Neuronal stem cell (in vitro differentiated cells): ENCODE data around the gene ZFYVE28.

Source experiments
- DNase-seq: peaks from one replicate; pipeline ENCODE4 v3.0.0-alpha.2; 2013; ENCODE audit warnings: low spot score
- H2AFZ ChIP-seq: one replicate; pipeline ENCODE4 v1.6.1; 2013; ENCODE audit warnings: mild to moderate bottlenecking, low read length, inconsistent platforms
- H2AK5ac ChIP-seq: 2 replicates; pipeline ENCODE4 v1.6.1; 2013; ENCODE audit warnings: low read depth, mild to moderate bottlenecking, inconsistent platforms, low read length, moderate library complexity, mixed read lengths
- H2BK120ac ChIP-seq: 2 replicates; pipeline ENCODE4 v1.6.1; 2013; ENCODE audit warnings: low read depth, mild to moderate bottlenecking, inconsistent platforms, low read length, moderate library complexity, mixed read lengths
- H2BK12ac ChIP-seq: one replicate; pipeline ENCODE4 v1.6.1; 2013; ENCODE audit warnings: low read length, inconsistent platforms
- H2BK15ac ChIP-seq: 2 replicates; pipeline ENCODE4 v1.6.1; 2013; ENCODE audit warnings: mild to moderate bottlenecking, low read length, inconsistent platforms, mixed read lengths
- H2BK5ac ChIP-seq: one replicate; pipeline ENCODE4 v1.6.1; 2013; ENCODE audit warnings: inconsistent platforms, mild to moderate bottlenecking, low read length, moderate library complexity
- H3K14ac ChIP-seq: one replicate; pipeline ENCODE4 v1.6.1; 2013; ENCODE audit warnings: low read length, inconsistent platforms
- H3K18ac ChIP-seq: 2 replicates; pipeline ENCODE4 v1.6.1; 2013; ENCODE audit warnings: low read length, inconsistent platforms
- H3K23ac ChIP-seq: 2 replicates; pipeline ENCODE4 v1.6.1; 2013; ENCODE audit warnings: low read depth, mild to moderate bottlenecking, mixed read lengths, low read length, inconsistent platforms; ENCODE audit not compliant: poor library complexity
- H3K27ac ChIP-seq: replicated peaks from 3 replicates; pipeline ENCODE4 v1.5.1; 2013; ENCODE audit warnings: low read length, inconsistent platforms
- H3K27me3 ChIP-seq, 3 experiments: 2 replicates each; pipeline ENCODE4 v1.6.1; 2013; ENCODE audit warnings: low read length in 3 of 3, mild to moderate bottlenecking in 2 of 3, inconsistent platforms in 1 of 3, low read depth in 1 of 3, mixed read lengths in 1 of 3, moderate library complexity in 1 of 3; ENCODE audit not compliant: control insufficient read depth in 3 of 3, insufficient read depth in 3 of 3
- H3K36me3 ChIP-seq, 2 donors: replicated peaks in 1 of 2; 2 replicates each; pipeline ENCODE4 v1.6.1; 2013; ENCODE audit warnings: low read length in 2 of 2; ENCODE audit not compliant: control insufficient read depth in 2 of 2, insufficient read depth in 2 of 2
- H3K4ac ChIP-seq: 2 replicates; pipeline ENCODE4 v1.6.1; 2013; ENCODE audit warnings: inconsistent platforms, mild to moderate bottlenecking, low read length, moderate library complexity
- H3K4me1 ChIP-seq, 2 donors: 1 replicate in 1 of 2; 2 replicates in 1 of 2; pipeline ENCODE4 v1.6.1; 2013; ENCODE audit warnings: low read length in 2 of 2, low read depth in 1 of 2; ENCODE audit not compliant: control insufficient read depth in 2 of 2, insufficient read depth in 1 of 2
- H3K4me2 ChIP-seq: one replicate; pipeline ENCODE4 v1.6.1; 2013; ENCODE audit warnings: mild to moderate bottlenecking, low read length, inconsistent platforms; ENCODE audit not compliant: insufficient read depth, poor library complexity, severe bottlenecking
- H3K4me3 ChIP-seq, 2 donors: 2 replicates each; pipeline ENCODE4 v1.5.1; 2013; ENCODE audit warnings: low read length in 2 of 2, mild to moderate bottlenecking in 2 of 2, inconsistent platforms in 1 of 2, moderate library complexity in 1 of 2
- H3K79me1 ChIP-seq: one replicate; pipeline ENCODE4 v1.6.1; 2013; ENCODE audit warnings: low read depth, mild to moderate bottlenecking, inconsistent platforms, low read length, moderate library complexity
- H3K9ac ChIP-seq: one replicate; pipeline ENCODE4 v1.6.1; 2013; ENCODE audit warnings: mild to moderate bottlenecking, low read depth, low read length, inconsistent platforms; ENCODE audit not compliant: poor library complexity
- H3K9me3 ChIP-seq, 2 donors: replicated peaks in 1 of 2; 2 replicates each; pipeline versions ENCODE3 to v1.6.1; 2013; ENCODE audit warnings: low read length in 2 of 2, mild to moderate bottlenecking in 2 of 2, inconsistent platforms in 1 of 2, low read depth in 1 of 2, mixed read lengths in 1 of 2, moderate library complexity in 1 of 2; ENCODE audit not compliant: control insufficient read depth in 2 of 2, insufficient read depth in 1 of 2
- H4K8ac ChIP-seq: one replicate; pipeline ENCODE4 v1.6.1; 2013; ENCODE audit warnings: low read depth, mild to moderate bottlenecking, inconsistent platforms, low read length, moderate library complexity
- H4K91ac ChIP-seq: one replicate; pipeline ENCODE4 v1.6.1; 2013; ENCODE audit warnings: low read length, low read depth, mild to moderate bottlenecking, inconsistent platforms; ENCODE audit not compliant: poor library complexity
- WGBS, 2 donors: extraction: QIAGEN DNeasy Blood & Tissue Kit; methylation state at CpG; one replicate each; pipeline ENCODE4 v1.1.7; 2013; ENCODE audit warnings: missing lambda C conversion rate in 2 of 2, mixed read lengths in 1 of 2; ENCODE audit not compliant: insufficient read length in 2 of 2, insufficient replicate concordance in 1 of 2; ENCODE audit errors: extremely low coverage in 2 of 2; 5-methylcytosine and 5-hydroxymethylcytosine counted together

The ZFYVE28 gene

DNA sequence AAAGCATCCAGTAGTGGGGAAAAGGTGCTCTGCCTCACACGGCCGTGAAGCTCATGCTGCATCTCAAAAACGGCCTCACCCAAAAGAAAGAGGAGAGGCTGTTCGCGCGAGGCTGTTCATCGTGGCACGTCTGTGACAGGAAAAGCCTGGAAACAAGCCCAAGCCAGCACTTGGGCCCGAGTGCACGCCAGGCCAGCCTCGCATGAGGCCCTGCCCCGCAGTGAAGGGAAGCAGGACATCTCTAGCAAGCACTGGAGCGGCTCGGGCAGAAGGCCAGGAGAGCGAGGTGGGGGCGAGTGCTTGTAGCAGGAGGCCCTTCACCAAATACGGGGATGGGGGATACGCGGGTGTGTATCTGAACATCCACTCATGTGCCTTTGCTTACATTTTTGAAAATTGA is 116.6 kb downstream of the ZFYVE28 start:
- Histone ChIP-seq H3K18ac (peak overlapping the region; percentile 31), H2AFZ (peak overlapping the region; percentile 11), H2BK5ac (no peak overlapping the region), H3K27ac (no peak overlapping the region), H3K4me1 (peaks cover 0 to 2% of the 10 kb centered on the region in 2 donors), H3K4ac (no peak overlapping the region), H2BK120ac (no peak overlapping the region), H3K9me3 (peaks cover 1 to 10% of the 10 kb centered on the region in 2 donors), H3K79me1 (no peaks in the 10 kb centered on the region), H2BK15ac (no peak overlapping the region), H3K36me3 (no peaks in the 10 kb centered on the region), H2AK5ac (no peak overlapping the region), H3K4me2 (no peak overlapping the region), H4K91ac (no peak overlapping the region), H2BK12ac (no peak overlapping the region), H4K8ac (no peak overlapping the region), H3K4me3 (no peak overlapping the region), H3K23ac (no peak overlapping the region), H3K14ac (no peak overlapping the region), H3K9ac (no peak overlapping the region), H3K27me3 (peaks cover 0 to 25% (median 0%) of the 10 kb centered on the region in 3 experiments)
- no CpG with 5 or more reads among the region's 19 CpGs for WGBS, 2 donors
- DNase-seq, result no peak

DNA sequence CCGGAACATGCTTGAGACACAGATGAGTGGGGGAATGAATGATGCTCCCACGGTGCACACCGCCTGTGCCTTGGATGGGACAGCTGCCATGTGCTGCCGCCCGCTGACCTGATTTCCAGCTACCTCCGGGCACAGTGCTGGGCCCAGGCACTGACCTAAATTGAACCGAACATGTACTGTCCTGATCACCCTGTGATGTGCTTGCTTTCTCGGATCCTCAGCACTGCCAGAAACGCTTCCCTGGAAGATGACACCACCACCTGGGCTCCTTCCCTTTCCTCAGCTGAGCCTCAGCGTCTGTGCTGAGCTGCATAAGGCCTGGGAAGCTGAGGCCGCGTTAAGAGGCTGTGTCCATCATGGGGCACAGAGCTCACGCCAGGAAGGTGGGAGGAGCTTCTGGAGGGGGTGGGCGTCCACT is 117.2 kb downstream of the ZFYVE28 start:
- Histone ChIP-seq H3K14ac (peak overlapping the region; percentile 95), H3K18ac (peak overlapping the region; percentile 41), H3K79me1 (no peaks in the 10 kb centered on the region), H4K91ac (no peak overlapping the region), H2BK12ac (no peak overlapping the region), H3K4ac (no peak overlapping the region), H3K36me3 (no peaks in the 10 kb centered on the region), H2BK15ac (peak overlapping the region; percentile 21), H3K27me3 (peaks cover 0 to 30% (median 0%) of the 10 kb centered on the region in 3 experiments), H3K4me3 (no peak overlapping the region), H4K8ac (no peak overlapping the region), H3K23ac (no peak overlapping the region), H2BK5ac (no peak overlapping the region), H3K27ac (no peak overlapping the region), H3K9ac (no peak overlapping the region), H2AK5ac (peak overlapping the region; percentile 33), H3K4me1 (peaks cover 0 to 2% of the 10 kb centered on the region in 2 donors), H3K9me3 (peaks cover 0 to 9% of the 10 kb centered on the region in 2 donors), H2AFZ (peak overlapping the region; percentile 11), H2BK120ac (no peak overlapping the region), H3K4me2 (no peak overlapping the region)
- no peak for DNase-seq
- WGBS, 2 donors, result no CpG with 5 or more reads among the region's 14 CpGs

DNA sequence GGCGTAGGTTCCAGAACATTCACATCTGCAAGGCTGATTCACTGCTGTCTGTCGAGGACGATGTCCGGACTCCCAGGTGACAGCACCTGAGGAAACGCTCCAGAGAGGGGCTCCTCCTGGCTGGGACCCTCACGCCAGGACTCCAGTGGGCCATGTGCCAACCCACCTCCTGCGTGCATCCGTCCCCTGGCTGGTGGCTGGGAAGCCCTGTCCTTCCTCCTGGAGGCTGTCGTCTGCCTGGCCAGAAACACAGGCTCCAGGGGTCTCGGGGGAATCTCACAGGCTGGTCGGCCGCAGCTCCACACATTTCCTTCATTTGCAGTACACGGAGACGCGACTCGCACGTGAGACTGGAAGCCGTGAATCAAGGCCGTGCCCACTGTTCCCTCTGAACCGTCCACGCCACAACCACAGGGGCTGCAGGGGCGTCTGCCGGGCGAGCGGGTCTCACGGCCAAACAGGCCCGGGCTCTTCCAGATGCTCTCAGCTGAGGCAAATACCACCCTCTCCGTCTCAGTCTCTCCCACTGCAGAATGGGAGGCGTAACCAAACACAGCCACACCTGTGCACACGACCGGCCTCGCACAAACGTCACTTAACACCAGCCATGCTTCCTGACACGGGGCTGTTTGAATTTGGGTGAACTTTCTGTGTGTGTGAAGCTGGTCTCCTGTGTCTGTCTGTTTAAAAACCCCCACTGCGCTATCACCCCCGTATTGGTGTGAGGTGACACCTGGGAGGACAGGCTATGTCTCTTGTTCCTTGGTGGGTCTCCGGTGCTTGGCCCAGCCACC is 117.8 kb downstream of the ZFYVE28 start:
- Histone ChIP-seq H3K14ac (peak overlapping the region; percentile 95), H3K4ac (no peak overlapping the region), H3K23ac (peak overlapping the region; percentile 56), H2BK5ac (no peak overlapping the region), H4K91ac (no peak overlapping the region), H2BK15ac (no peak overlapping the region), H3K79me1 (no peaks in the 10 kb centered on the region), H3K36me3 (no peaks in the 10 kb centered on the region), H3K9me3 (peaks cover 0 to 9% of the 10 kb centered on the region in 2 donors), H3K18ac (peak overlapping the region; percentile 41), H3K27ac (no peak overlapping the region), H3K9ac (no peak overlapping the region), H3K4me1 (no peaks in the 10 kb centered on the region), H2AFZ (no peak overlapping the region), H3K27me3 (peaks cover 0 to 35% (median 0%) of the 10 kb centered on the region in 3 experiments), H2BK120ac (no peak overlapping the region), H4K8ac (peak overlapping the region; percentile 76), H2AK5ac (peak overlapping the region; percentile 33), H2BK12ac (no peak overlapping the region), H3K4me2 (no peak overlapping the region), H3K4me3 (no peak overlapping the region)
- no CpG with 5 or more reads among the region's 37 CpGs for whole genome bisulfite sequencing, 2 donors
- no peak for DNase-seq

DNA sequence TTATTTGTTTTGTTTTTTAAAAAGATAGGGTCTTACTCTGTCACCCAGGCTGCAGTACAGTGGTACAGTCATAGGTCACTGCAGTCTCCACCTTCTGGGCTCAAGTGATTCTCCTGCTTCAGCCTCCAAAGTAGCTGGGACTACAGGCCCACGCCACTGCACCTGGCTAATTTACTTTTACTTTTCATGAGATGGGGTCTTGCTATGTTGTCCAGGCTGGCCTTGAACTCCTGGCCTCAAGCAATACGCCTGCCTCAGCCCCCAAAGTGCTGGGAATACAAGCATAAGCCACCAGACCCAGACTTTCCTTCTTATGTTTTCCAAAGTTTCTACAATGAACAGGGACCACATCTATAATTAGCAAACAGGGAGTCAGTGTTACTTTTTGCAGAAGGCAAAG is 118.7 kb downstream of the ZFYVE28 start:
- no peak overlapping the region for H3K4me2 ChIP-seq
- no peak for DNase-seq

More for the DNA sequence above, 118.7 kb downstream of the ZFYVE28 start:
- H2BK5ac ChIP-seq, result no peak overlapping the region
- no peak overlapping the region for H3K4me3 ChIP-seq
- no peaks in the 10 kb centered on the region for H3K36me3 ChIP-seq
- no peak overlapping the region for H2AFZ ChIP-seq
- no peaks in the 10 kb centered on the region for H3K4me1 ChIP-seq
- no peak overlapping the region for H3K14ac ChIP-seq
- no peak overlapping the region for H3K27ac ChIP-seq
- no peak overlapping the region for H3K4ac ChIP-seq
- H3K18ac ChIP-seq, result no peak overlapping the region
- peaks cover 0 to 38% (median 0%) of the 10 kb centered on the region in 3 experiments for H3K27me3 ChIP-seq
- no peak overlapping the region for H4K91ac ChIP-seq
- H2BK15ac ChIP-seq, result no peak overlapping the region
- H3K79me1 ChIP-seq, result no peaks in the 10 kb centered on the region
- no peak overlapping the region for H2AK5ac ChIP-seq
- no CpG with 5 or more reads among the region's 2 CpGs for WGBS, 2 donors
- H4K8ac ChIP-seq, result no peak overlapping the region
- peaks cover 0 to 9% of the 10 kb centered on the region in 2 donors for H3K9me3 ChIP-seq
- no peak overlapping the region for H3K23ac ChIP-seq
- H3K9ac ChIP-seq, result no peak overlapping the region
- H2BK120ac ChIP-seq, result no peak overlapping the region
- no peak overlapping the region for H2BK12ac ChIP-seq
